H1 (cell line): Measurements from ENCODE around the gene NCR2. TPM values are rescaled to one million over a fixed set of nuclear protein-coding genes. Genes with fewer than 3 reads are reported as not detected.
A peak's percentile ranks its signal among the peaks of the same experiment; 100 is the strongest.

Experiments
- BCL11A ChIP-seq, 2 experiments: IDR thresholded peaks; one replicate each; pipeline ENCODE4 v1.6.1; 2011; ENCODE audit warnings: low read depth in 2 of 2, low read length in 2 of 2, mild to moderate bottlenecking in 2 of 2
- CBX5 ChIP-seq: fragments of 300-800, 300-1000 bp; sonication (generic); IDR thresholded peaks from 2 replicates; pipeline ENCODE4 v1.7.1; 2016; ENCODE audit warnings: antibody characterized with exemption, low read length, low read depth
- CHD1 ChIP-seq: IDR thresholded peaks from 2 replicates; pipeline ENCODE4 v1.6.1; 2012; ENCODE audit warnings: low read depth, low read length, improper control_type of control experiment
- CREB1 ChIP-seq: IDR thresholded peaks from 2 replicates; pipeline ENCODE4 v1.6.1; 2012; ENCODE audit warnings: inconsistent platforms
- EP300 ChIP-seq, 2 experiments: IDR thresholded peaks; 1 replicate in 1 of 2; 2 replicates in 1 of 2; pipeline ENCODE4 v1.6.1; 2011 to 2012; ENCODE audit warnings: low read depth in 2 of 2, low read length in 2 of 2, mild to moderate bottlenecking in 2 of 2, borderline replicate concordance in 1 of 2, inconsistent platforms in 1 of 2, moderate library complexity in 1 of 2
- JUND ChIP-seq: IDR thresholded peaks from 2 replicates; pipeline ENCODE4 v1.6.1; 2011; ENCODE audit warnings: mild to moderate bottlenecking, improper control_type of control experiment, low read length
- KDM1A ChIP-seq: fragments of 200-600, 300-600 bp; sonication (generic); IDR thresholded peaks from 2 replicates; pipeline ENCODE4 v1.7.1; 2016; ENCODE audit warnings: mild to moderate bottlenecking, low read length, borderline replicate concordance
- KDM5A ChIP-seq: fragments of 200-600 bp; IDR thresholded peaks from 2 replicates; pipeline ENCODE4 v1.7.1; 2012; ENCODE audit warnings: mild to moderate bottlenecking, low read length, inconsistent platforms, mixed read lengths
- PHF8 ChIP-seq: fragments of 200-600 bp; sonication (generic); conservative IDR thresholded peaks from 2 replicates; pipeline ENCODE4 v1.7.1; 2012; ENCODE audit warnings: low read depth, mild to moderate bottlenecking, inconsistent platforms, low read length, moderate library complexity
- RFX5 ChIP-seq: IDR thresholded peaks from 2 replicates; pipeline ENCODE4 v1.6.1; 2011; ENCODE audit warnings: low read depth, low read length, improper control_type of control experiment, borderline replicate concordance
- RXRA ChIP-seq: IDR thresholded peaks from 2 replicates; pipeline ENCODE4 v1.6.1; 2011; ENCODE audit warnings: low read depth, mild to moderate bottlenecking, low read length, moderate library complexity; ENCODE audit not compliant: insufficient read depth
- SAP30 ChIP-seq: fragments of 300-600 bp; sonication (generic); IDR thresholded peaks from 2 replicates; pipeline ENCODE4 v1.7.1; 2012; ENCODE audit warnings: low read length, moderate library complexity, mild to moderate bottlenecking, inconsistent platforms; ENCODE audit not compliant: insufficient read depth, insufficient replicate concordance
- TCF12 ChIP-seq: IDR thresholded peaks from 2 replicates; pipeline ENCODE4 v1.6.1; 2011; ENCODE audit warnings: low read depth, mild to moderate bottlenecking, low read length
- TEAD4 ChIP-seq: IDR thresholded peaks from 2 replicates; pipeline ENCODE4 v1.6.1; 2012; ENCODE audit warnings: low read depth, low read length, inconsistent platforms, mixed read lengths
- YY1 ChIP-seq: IDR thresholded peaks from 2 replicates; pipeline ENCODE4 v1.6.1; 2011; ENCODE audit warnings: low read depth, mild to moderate bottlenecking, low read length
- ZNF274 ChIP-seq: IDR thresholded peaks from 2 replicates; pipeline ENCODE4 v1.7.0; 2012; ENCODE audit warnings: low read length, borderline replicate concordance; ENCODE audit errors: extremely low read depth
- polyA plus RNA-seq, 7 experiments: library from polyadenylated mRNA; depleted of rRNA in 3 of 7; stranded (reverse) in 5 of 7; unstranded in 2 of 7; fragments of >200 nt in 5 of 7; fragments of 200-250 nt in 2 of 7; gene quantifications; 1 replicate in 5 of 7; 2 replicates in 1 of 7; 4 replicates in 1 of 7; pipeline versions ENCODE4 v1.2.1 to v1.2.3, GENCODE V29; 2011 to 2013; ENCODE audit warnings: missing spikeins in 2 of 7, mixed read lengths in 2 of 7
- total RNA-seq: library from RNA; stranded (reverse); fragmentation: NEBNext Ultra II Directional; extraction: Animal tissue kit (Norgen Biotek cat#: 25700); gene quantifications from 2 replicates; pipeline ENCODE4 v1.2.1, GENCODE V29; 2021
- TF ChIP-seq, protein P1 (sequence below): IDR thresholded peaks from 2 replicates; pipeline ENCODE4 v1.6.1; 2011; ENCODE audit warnings: low read depth, mild to moderate bottlenecking, low read length; ENCODE audit not compliant: insufficient read depth
- TF ChIP-seq, protein P2 (sequence below): IDR thresholded peaks from 2 replicates; pipeline ENCODE4 v1.6.1; 2012; ENCODE audit warnings: inconsistent platforms
- TF ChIP-seq, protein P3 (sequence below): IDR thresholded peaks from 2 replicates; pipeline ENCODE4 v1.6.1; 2012; ENCODE audit warnings: inconsistent platforms
- TF ChIP-seq, protein P4 (sequence below): IDR thresholded peaks from 2 replicates; pipeline ENCODE4 v1.6.1; 2012; ENCODE audit warnings: low read length, inconsistent platforms

NCR2 gene
- total and polyA plus RNA-seq, 2 of the 8 experiments (the other 6 are each of a cell fraction or from before 2014, with no cell fraction given) = not detected

DNA sequence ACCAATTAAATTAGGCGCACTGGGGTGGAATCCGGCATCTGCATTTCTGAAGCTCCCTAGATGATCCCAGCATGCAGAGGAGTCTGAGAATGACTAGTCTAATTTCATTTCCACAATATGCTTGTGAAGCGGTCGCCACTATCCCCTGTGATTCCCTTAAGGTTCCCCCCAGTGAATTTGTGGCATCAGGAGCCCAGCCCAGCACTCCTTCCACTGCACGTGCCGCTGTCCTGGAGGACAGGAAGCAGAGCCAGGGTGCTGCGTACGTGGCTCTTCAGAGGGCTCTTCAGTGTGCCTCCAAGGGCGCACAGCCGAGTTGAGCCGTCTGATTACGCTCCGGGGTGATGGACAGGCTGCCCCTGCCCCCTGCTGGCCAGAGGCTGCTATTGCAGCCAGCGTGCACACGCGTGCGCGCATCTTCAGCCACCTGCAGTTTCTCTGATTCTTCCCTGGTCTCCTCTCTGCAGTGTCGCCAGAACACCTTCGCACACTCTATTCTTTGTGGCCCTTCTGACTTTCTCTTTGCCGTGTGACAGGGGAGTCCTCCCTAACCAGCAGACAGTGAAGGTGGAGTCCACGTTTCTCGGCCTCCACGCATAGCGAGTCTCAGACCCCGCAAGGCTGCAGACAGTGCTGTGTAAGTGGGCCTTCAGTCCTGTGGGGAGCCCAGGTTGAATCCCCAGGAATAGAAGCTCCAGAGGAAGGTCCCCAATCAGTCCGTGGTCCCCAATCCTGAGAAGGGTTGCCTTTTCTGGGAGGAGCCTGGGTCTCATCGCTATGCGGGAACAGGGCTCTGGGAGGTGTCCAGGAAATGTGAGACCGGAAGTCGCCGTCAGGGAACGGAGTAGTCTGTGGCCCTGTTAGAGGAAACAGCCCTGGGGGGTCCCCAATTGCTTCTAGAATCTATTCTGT, 16.5 kb upstream of the NCR2 start (continued):
- no peak for TF ChIP-seq EP300 (IDR thresholded peaks at IDR 0.05; ENCODE audit: borderline replicate concordance in 1 of 2, low read depth in 2 of 2, low read length in 2 of 2)
- TF ChIP-seq BCL11A (IDR thresholded peaks at IDR 0.05; ENCODE audit: low read depth in 2 of 2, low read length in 2 of 2) = no peak
- no peak for TF ChIP-seq CBX5
- no peak for TF ChIP-seq SAP30
- 0 out of 2 replicates have a peak, but pooled peaks have one; percentile 28 for TF ChIP-seq TEAD4
- no peak for TF ChIP-seq ZNF274
- no peak for TF ChIP-seq PHF8
- TF ChIP-seq RXRA = no peak
- peak; percentile 42; the same call in 1 of the 2 replicates for TF ChIP-seq YY1
- TF ChIP-seq CHD1 = no peak
- no peak for TF ChIP-seq TCF12
- TF ChIP-seq KDM5A = no peak
- no peak for TF ChIP-seq RFX5
- peak; percentile 79 for TF ChIP-seq CREB1
- TF ChIP-seq, protein P1, sequence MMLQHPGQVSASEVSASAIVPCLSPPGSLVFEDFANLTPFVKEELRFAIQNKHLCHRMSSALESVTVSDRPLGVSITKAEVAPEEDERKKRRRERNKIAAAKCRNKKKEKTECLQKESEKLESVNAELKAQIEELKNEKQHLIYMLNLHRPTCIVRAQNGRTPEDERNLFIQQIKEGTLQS = no peak
- TF ChIP-seq, protein P2, sequence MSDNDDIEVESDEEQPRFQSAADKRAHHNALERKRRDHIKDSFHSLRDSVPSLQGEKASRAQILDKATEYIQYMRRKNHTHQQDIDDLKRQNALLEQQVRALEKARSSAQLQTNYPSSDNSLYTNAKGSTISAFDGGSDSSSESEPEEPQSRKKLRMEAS = peak; percentile 93
- TF ChIP-seq, protein P3, sequence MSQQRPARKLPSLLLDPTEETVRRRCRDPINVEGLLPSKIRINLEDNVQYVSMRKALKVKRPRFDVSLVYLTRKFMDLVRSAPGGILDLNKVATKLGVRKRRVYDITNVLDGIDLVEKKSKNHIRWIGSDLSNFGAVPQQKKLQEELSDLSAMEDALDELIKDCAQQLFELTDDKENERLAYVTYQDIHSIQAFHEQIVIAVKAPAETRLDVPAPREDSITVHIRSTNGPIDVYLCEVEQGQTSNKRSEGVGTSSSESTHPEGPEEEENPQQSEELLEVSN = peak; percentile 79
- peak; percentile 47; the same call in 1 of the 2 replicates for TF ChIP-seq JUND
- no peak; the same call in 1 of the 2 replicates for TF ChIP-seq KDM1A
- TF ChIP-seq, protein P4, sequence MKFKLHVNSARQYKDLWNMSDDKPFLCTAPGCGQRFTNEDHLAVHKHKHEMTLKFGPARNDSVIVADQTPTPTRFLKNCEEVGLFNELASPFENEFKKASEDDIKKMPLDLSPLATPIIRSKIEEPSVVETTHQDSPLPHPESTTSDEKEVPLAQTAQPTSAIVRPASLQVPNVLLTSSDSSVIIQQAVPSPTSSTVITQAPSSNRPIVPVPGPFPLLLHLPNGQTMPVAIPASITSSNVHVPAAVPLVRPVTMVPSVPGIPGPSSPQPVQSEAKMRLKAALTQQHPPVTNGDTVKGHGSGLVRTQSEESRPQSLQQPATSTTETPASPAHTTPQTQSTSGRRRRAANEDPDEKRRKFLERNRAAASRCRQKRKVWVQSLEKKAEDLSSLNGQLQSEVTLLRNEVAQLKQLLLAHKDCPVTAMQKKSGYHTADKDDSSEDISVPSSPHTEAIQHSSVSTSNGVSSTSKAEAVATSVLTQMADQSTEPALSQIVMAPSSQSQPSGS = no peak
